ENCODE measurements around the gene BBS9. TPM values are rescaled to one million over a fixed set of nuclear protein-coding genes. Genes with fewer than 3 reads are reported as not detected.
A peak's percentile ranks its signal among the peaks of the same experiment; 100 is the strongest.

Gene BBS9
- total RNA-seq, 1 donor from 2014 or later = 34.4 TPM

GRCh38 chr7:33127085-33127484 lies 2.3 kb upstream of the BBS9 start:
- no peak for DNase-seq

- no peak for DNase-seq
Observed at GRCh38 chr7:33128631-33128989, 754 bp upstream of the BBS9 start.

- DNase-seq = no peak
Observed at GRCh38 chr7:33129806-33130153, 416 bp downstream of the BBS9 start.

- DNase-seq = peak; percentile 20
Observed at GRCh38 chr7:33130184-33130583, 820 bp downstream of the BBS9 start.

- no peak for DNase-seq
Observed at GRCh38 chr7:33137103-33137502, 7.7 kb downstream of the BBS9 start.

- DNase-seq = no peak
Observed at GRCh38 chr7:33142585-33142984, 13.2 kb downstream of the BBS9 start.

- no peak for DNase-seq
Observed at GRCh38 chr7:33143996-33144718, 14.8 kb downstream of the BBS9 start.

- DNase-seq = no peak
Observed at GRCh38 chr7:33145156-33145555, 15.8 kb downstream of the BBS9 start.

GRCh38 chr7:33152087-33152486 lies 22.7 kb downstream of the BBS9 start:
- DNase-seq = no peak

GRCh38 chr7:33155811-33156210 lies 26.4 kb downstream of the BBS9 start:
- no peak for DNase-seq

- DNase-seq = no peak
Observed at GRCh38 chr7:33156441-33156840, 27.1 kb downstream of the BBS9 start.

GRCh38 chr7:33157311-33157710 lies 27.9 kb downstream of the BBS9 start:
- peak; percentile 65 for DNase-seq

GRCh38 chr7:33157781-33158180 lies 28.4 kb downstream of the BBS9 start:
- DNase-seq = no peak

- DNase-seq = no peak
Observed at GRCh38 chr7:33177876-33178275, 48.5 kb downstream of the BBS9 start.

GRCh38 chr7:33179519-33179918 lies 50.2 kb downstream of the BBS9 start:
- DNase-seq = no peak

- peak; percentile 21 for DNase-seq
Observed at GRCh38 chr7:33183504-33183903, 54.1 kb downstream of the BBS9 start.

GRCh38 chr7:33184828-33185227 lies 55.5 kb downstream of the BBS9 start:
- no peak for DNase-seq

GRCh38 chr7:33185786-33186185 lies 56.4 kb downstream of the BBS9 start:
- DNase-seq = peak; percentile 83

GRCh38 chr7:33186192-33186591 lies 56.8 kb downstream of the BBS9 start:
- DNase-seq = no peak

- DNase-seq = no peak
Observed at GRCh38 chr7:33190688-33191304, 61.4 kb downstream of the BBS9 start.

- DNase-seq = no peak
Observed at GRCh38 chr7:33191340-33191739, 62.0 kb downstream of the BBS9 start.

GRCh38 chr7:33192695-33193291 lies 63.4 kb downstream of the BBS9 start:
- no peak for DNase-seq

- DNase-seq = no peak
Observed at GRCh38 chr7:33193308-33193864, 64.0 kb downstream of the BBS9 start.

GRCh38 chr7:33195264-33195663 lies 65.9 kb downstream of the BBS9 start:
- DNase-seq = no peak
